Endothelial cell of umbilical vein (primary cell): ENCODE measurements around the gene SLC25A26. TPM values are rescaled to one million over a fixed set of nuclear protein-coding genes. Genes with fewer than 3 reads are reported as not detected.

Experiments
- BruUV-seq: library from RNA; stranded (reverse); fragments of 400-500 nt; replicated peaks from 2 replicates; lab custom pipeline; 2021; lab: Mats Ljungman, UMichigan
- CTCF ChIA-PET: fragments of 300-600, 350-600 bp; sonication (Branson Sonifier 250); formaldehyde crosslinking; loops from one replicate; lab custom pipeline; 2021; ENCODE audit warnings: antibody characterized with exemption, inconsistent platforms; lab: Charles Lee
- POLR2A ChIA-PET: fragments of 300-600, 350-600 bp; sonication (Branson Sonifier 250); formaldehyde crosslinking; loops from one replicate; lab custom pipeline; 2021; ENCODE audit warnings: antibody characterized with exemption, inconsistent platforms; lab: Charles Lee
- DNase-seq: peaks from one replicate; pipeline ENCODE4 v3.0.0-alpha.2; 2011; ENCODE audit warnings: low read depth, low spot score
- FAIRE-seq: peaks from 2 replicates; lab custom pipeline; 2011; peaks lifted over from hg19 to GRCh38; lab: Jason Lieb, UNC
- H2AFZ ChIP-seq: 2 replicates; pipeline ENCODE4 v1.6.0; 2012; ENCODE audit warnings: low read depth, low read length, control low read depth, inconsistent platforms
- H3K27ac ChIP-seq: 2 replicates; pipeline ENCODE4 v1.5.1; 2011; ENCODE audit warnings: low read depth, mild to moderate bottlenecking, control low read depth, low read length, moderate library complexity; ENCODE audit not compliant: insufficient read depth
- H3K27me3 ChIP-seq, 2 experiments: 2 replicates each; pipeline versions ENCODE4 v1.6.0 to v1.6.1; 2011; ENCODE audit warnings: low read length in 2 of 2, mixed read lengths in 1 of 2; ENCODE audit not compliant: control insufficient read depth in 2 of 2, insufficient read depth in 2 of 2
- H3K36me3 ChIP-seq, 2 experiments: 2 replicates in 1 of 2; 3 replicates in 1 of 2; pipeline ENCODE4 v1.5.1; 2011; ENCODE audit warnings: low read length in 2 of 2, mild to moderate bottlenecking in 1 of 2, moderate library complexity in 1 of 2; ENCODE audit not compliant: control insufficient read depth in 2 of 2, insufficient read depth in 2 of 2; ENCODE audit errors: extremely low read depth in 1 of 2
- H3K4me1 ChIP-seq: 3 replicates; pipeline ENCODE4 v1.5.1; 2011; ENCODE audit warnings: mild to moderate bottlenecking, low read length; ENCODE audit not compliant: control insufficient read depth, insufficient read depth; ENCODE audit errors: extremely low read depth
- H3K4me2 ChIP-seq: 2 replicates; pipeline ENCODE4 v1.6.1; 2011; ENCODE audit warnings: low read length, control low read depth, mixed read lengths; ENCODE audit not compliant: insufficient read depth
- H3K4me3 ChIP-seq, 3 experiments: fragments of 200-600 bp in 1 of 3; sonication (generic), shearing (Covaris generic) in 1 of 3; replicated peaks in 1 of 3; 2 replicates each; pipeline ENCODE4 v1.5.1; 2011 to 2016; ENCODE audit warnings: control low read depth in 3 of 3, low read length in 3 of 3, mild to moderate bottlenecking in 2 of 3, inconsistent platforms in 1 of 3, low read depth in 1 of 3, moderate library complexity in 1 of 3; ENCODE audit not compliant: insufficient read depth in 1 of 3
- H3K79me2 ChIP-seq: 2 replicates; pipeline ENCODE4 v1.6.0; 2012; ENCODE audit warnings: low read length, inconsistent platforms; ENCODE audit not compliant: control insufficient read depth, insufficient read depth
- H3K9ac ChIP-seq: replicated peaks from 2 replicates; pipeline ENCODE3; 2011; ENCODE audit warnings: low read length, control low read depth; ENCODE audit not compliant: insufficient read depth; ENCODE audit errors: extremely low read depth
- H3K9me1 ChIP-seq: replicated peaks from 3 replicates; pipeline ENCODE4 v1.6.0; 2011; ENCODE audit warnings: mild to moderate bottlenecking, low read length; ENCODE audit not compliant: control insufficient read depth, insufficient read depth; ENCODE audit errors: extremely low read depth
- H3K9me3 ChIP-seq: replicated peaks from 2 replicates; pipeline ENCODE4 v1.5.1; 2012; ENCODE audit warnings: low read length, inconsistent platforms; ENCODE audit not compliant: control insufficient read depth, insufficient read depth
- H4K20me1 ChIP-seq: replicated peaks from 2 replicates; pipeline ENCODE3; 2011; ENCODE audit warnings: mild to moderate bottlenecking, low read length; ENCODE audit not compliant: control insufficient read depth, insufficient read depth; ENCODE audit errors: extremely low read depth
- EZH2 ChIP-seq: IDR thresholded peaks from 2 replicates; pipeline ENCODE4 v1.6.1; 2012; ENCODE audit warnings: borderline replicate concordance, low read depth, mild to moderate bottlenecking, moderate library complexity, low read length, inconsistent platforms; ENCODE audit not compliant: severe bottlenecking
- FOS ChIP-seq: IDR thresholded peaks from 2 replicates; pipeline ENCODE4 v1.6.1; 2011; ENCODE audit warnings: mild to moderate bottlenecking, low read length, moderate library complexity, borderline replicate concordance; ENCODE audit not compliant: insufficient read depth
- GATA2 ChIP-seq: IDR thresholded peaks from 2 replicates; pipeline ENCODE4 v1.7.0; 2011; ENCODE audit warnings: low read depth, mild to moderate bottlenecking, moderate library complexity, mixed read lengths, low read length; ENCODE audit not compliant: insufficient read length, insufficient read depth
- MYC ChIP-seq: IDR thresholded peaks from one replicate; pipeline ENCODE4 v1.6.1; 2011; ENCODE audit warnings: mild to moderate bottlenecking, low read depth, low read length
- POLR2A ChIP-seq: IDR thresholded peaks from 2 replicates; pipeline ENCODE4 v1.6.1; 2012; ENCODE audit warnings: low read depth, mild to moderate bottlenecking, control low read depth, low read length
- POLR2AphosphoS5 ChIP-seq: IDR thresholded peaks from 2 replicates; pipeline ENCODE4 v1.6.1; 2012; ENCODE audit warnings: low read depth, mild to moderate bottlenecking, control low read depth, low read length, moderate library complexity; ENCODE audit not compliant: insufficient read depth
- dilution Hi-C: fragments of 300-500 bp; cut with MboI; formaldehyde crosslinking; loops from one replicate; pipeline ENCODE4 v1.15.0; 2019; ENCODE audit warnings: low sequenced_read_pairs; ENCODE audit not compliant: extremely low pct_ligation_motif_present
- intact Hi-C: fragments of 100-400 bp; cut with micrococcal nuclease; formaldehyde crosslinking; loops from one replicate; pipeline ENCODE4 v1.10.0; 2022
- polyA plus RNA-seq, 4 experiments: library from polyadenylated mRNA; depleted of rRNA in 3 of 4; stranded (reverse) in 3 of 4; unstranded in 1 of 4; fragments of >200 nt; gene quantifications; 2 replicates each; pipeline versions ENCODE4 v1.2.1 to v1.2.3, GENCODE V29; 2011 to 2012; ENCODE audit warnings: missing spikeins in 1 of 4
- total RNA-seq: library from RNA; stranded (reverse); gene quantifications from 2 replicates; pipeline ENCODE4 v1.2.3, GENCODE V29; 2021
- TF ChIP-seq, protein P1 (sequence below): IDR thresholded peaks from 2 replicates; pipeline ENCODE4 v1.6.1; 2011; ENCODE audit not compliant: insufficient read depth, insufficient read length
- TF ChIP-seq, protein P2 (sequence below), 2 donors: IDR thresholded peaks; 1 replicate in 1 of 2; 2 replicates in 1 of 2; pipeline ENCODE4 v1.5.1; 2011; ENCODE audit warnings: low read length in 2 of 2, mild to moderate bottlenecking in 2 of 2, moderate library complexity in 2 of 2, control low read depth in 1 of 2, inconsistent platforms in 1 of 2, low read depth in 1 of 2; ENCODE audit not compliant: insufficient read depth in 1 of 2; ENCODE audit errors: extremely low read depth in 1 of 2

SLC25A26 gene
- total and polyA plus RNA-seq, 2 donors (not counting 3 experiments of a cell fraction or from before 2014, with no cell fraction given): 11.8 to 23.5 TPM

DNA sequence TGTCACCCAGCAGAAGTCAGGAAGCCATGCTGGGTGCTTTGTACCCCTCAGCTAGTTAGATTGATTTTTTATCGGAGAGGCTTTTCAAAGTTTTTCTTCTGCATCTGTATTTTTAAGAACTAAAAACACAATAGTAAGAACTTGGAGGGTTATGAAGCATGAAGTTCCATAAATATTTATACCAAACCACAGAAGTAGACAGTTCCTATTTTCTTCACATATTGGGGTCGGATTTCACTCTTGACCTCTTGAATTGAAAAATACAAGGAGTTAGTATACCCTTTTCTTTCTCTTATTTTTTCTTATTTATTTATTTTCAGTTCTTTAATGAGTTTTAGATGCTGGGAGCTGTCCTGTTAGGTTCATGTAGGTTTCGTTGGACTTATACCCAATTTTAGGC lies 35.1 kb downstream of the SLC25A26 start:
- dilution Hi-C loops (no loop called here), intact Hi-C loops (loop anchor here (10.0 kb wide), 2 partner anchors 859 to 1599 kb away; no protein-coding TSS in a partner anchor)
- no peak overlapping the region for H3K4me2 ChIP-seq
- CTCF ChIA-PET: interaction anchor here (1.2 to 10.3 kb wide), 3 partner anchors 122 to 572 kb away, joined by 3 to 284 read pairs (median 11); no protein-coding TSS in a partner anchor
- DNase-seq (no peak), FAIRE-seq (no peak)
- no peak overlapping the region for H3K9ac ChIP-seq
- TF ChIP-seq FOS (no peak), POLR2A (no peak), GATA2 (no peak), POLR2AphosphoS5 (no peak), EZH2 (no peak), MYC (no peak)
- TF ChIP-seq, protein P1, sequence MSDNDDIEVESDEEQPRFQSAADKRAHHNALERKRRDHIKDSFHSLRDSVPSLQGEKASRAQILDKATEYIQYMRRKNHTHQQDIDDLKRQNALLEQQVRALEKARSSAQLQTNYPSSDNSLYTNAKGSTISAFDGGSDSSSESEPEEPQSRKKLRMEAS: no peak
- TF ChIP-seq, protein P2, sequence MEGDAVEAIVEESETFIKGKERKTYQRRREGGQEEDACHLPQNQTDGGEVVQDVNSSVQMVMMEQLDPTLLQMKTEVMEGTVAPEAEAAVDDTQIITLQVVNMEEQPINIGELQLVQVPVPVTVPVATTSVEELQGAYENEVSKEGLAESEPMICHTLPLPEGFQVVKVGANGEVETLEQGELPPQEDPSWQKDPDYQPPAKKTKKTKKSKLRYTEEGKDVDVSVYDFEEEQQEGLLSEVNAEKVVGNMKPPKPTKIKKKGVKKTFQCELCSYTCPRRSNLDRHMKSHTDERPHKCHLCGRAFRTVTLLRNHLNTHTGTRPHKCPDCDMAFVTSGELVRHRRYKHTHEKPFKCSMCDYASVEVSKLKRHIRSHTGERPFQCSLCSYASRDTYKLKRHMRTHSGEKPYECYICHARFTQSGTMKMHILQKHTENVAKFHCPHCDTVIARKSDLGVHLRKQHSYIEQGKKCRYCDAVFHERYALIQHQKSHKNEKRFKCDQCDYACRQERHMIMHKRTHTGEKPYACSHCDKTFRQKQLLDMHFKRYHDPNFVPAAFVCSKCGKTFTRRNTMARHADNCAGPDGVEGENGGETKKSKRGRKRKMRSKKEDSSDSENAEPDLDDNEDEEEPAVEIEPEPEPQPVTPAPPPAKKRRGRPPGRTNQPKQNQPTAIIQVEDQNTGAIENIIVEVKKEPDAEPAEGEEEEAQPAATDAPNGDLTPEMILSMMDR (IDR thresholded peaks at IDR 0.05; ENCODE audit: extremely low read depth in 1 of 2, insufficient read depth in 1 of 2, low read depth in 1 of 2, low read length in 2 of 2): no peak
- no peaks in the 10 kb centered on the region for H3K9me3 ChIP-seq
- POLR2A ChIA-PET: no interaction called here
- no peaks in the 10 kb centered on the region for H3K36me3 ChIP-seq
- no peaks in the 10 kb centered on the region for H3K79me2 ChIP-seq
- no peak overlapping the region for H2AFZ ChIP-seq
- H3K27me3 ChIP-seq: no peaks in the 10 kb centered on the region
- peaks cover 10% of the 10 kb centered on the region for H3K4me1 ChIP-seq
- H3K4me3 ChIP-seq: no peak overlapping the region
- H4K20me1 ChIP-seq: no peaks in the 10 kb centered on the region
- no peaks in the 10 kb centered on the region for H3K9me1 ChIP-seq
- BruUV-seq: no TSS peak
- H3K27ac ChIP-seq: no peak overlapping the region
